GM12872 (cell line): ENCODE measurements around the gene BCKDK.

ENCODE experiments used
- TF ChIP-seq, protein P1 (sequence below): IDR thresholded peaks from 3 replicates; pipeline ENCODE4 v1.5.1; 2011; ENCODE audit warnings: low read depth, mild to moderate bottlenecking, low read length, moderate library complexity; ENCODE audit not compliant: insufficient read depth

BCKDK gene

DNA sequence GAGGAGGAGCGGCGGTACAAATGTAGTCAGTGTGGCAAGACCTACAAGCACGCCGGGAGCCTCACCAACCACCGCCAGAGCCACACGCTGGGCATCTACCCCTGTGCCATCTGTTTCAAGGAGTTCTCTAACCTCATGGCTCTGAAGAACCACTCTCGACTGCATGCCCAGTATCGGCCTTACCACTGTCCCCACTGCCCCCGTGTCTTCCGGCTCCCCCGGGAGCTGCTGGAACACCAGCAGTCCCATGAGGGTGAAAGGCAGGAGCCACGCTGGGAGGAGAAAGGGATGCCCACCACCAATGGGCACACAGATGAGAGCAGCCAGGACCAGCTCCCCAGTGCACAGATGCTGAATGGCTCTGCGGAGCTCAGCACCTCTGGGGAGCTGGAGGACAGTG, 31.2 kb upstream of the BCKDK start:
- TF ChIP-seq, protein P1, sequence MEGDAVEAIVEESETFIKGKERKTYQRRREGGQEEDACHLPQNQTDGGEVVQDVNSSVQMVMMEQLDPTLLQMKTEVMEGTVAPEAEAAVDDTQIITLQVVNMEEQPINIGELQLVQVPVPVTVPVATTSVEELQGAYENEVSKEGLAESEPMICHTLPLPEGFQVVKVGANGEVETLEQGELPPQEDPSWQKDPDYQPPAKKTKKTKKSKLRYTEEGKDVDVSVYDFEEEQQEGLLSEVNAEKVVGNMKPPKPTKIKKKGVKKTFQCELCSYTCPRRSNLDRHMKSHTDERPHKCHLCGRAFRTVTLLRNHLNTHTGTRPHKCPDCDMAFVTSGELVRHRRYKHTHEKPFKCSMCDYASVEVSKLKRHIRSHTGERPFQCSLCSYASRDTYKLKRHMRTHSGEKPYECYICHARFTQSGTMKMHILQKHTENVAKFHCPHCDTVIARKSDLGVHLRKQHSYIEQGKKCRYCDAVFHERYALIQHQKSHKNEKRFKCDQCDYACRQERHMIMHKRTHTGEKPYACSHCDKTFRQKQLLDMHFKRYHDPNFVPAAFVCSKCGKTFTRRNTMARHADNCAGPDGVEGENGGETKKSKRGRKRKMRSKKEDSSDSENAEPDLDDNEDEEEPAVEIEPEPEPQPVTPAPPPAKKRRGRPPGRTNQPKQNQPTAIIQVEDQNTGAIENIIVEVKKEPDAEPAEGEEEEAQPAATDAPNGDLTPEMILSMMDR: no peak

DNA sequence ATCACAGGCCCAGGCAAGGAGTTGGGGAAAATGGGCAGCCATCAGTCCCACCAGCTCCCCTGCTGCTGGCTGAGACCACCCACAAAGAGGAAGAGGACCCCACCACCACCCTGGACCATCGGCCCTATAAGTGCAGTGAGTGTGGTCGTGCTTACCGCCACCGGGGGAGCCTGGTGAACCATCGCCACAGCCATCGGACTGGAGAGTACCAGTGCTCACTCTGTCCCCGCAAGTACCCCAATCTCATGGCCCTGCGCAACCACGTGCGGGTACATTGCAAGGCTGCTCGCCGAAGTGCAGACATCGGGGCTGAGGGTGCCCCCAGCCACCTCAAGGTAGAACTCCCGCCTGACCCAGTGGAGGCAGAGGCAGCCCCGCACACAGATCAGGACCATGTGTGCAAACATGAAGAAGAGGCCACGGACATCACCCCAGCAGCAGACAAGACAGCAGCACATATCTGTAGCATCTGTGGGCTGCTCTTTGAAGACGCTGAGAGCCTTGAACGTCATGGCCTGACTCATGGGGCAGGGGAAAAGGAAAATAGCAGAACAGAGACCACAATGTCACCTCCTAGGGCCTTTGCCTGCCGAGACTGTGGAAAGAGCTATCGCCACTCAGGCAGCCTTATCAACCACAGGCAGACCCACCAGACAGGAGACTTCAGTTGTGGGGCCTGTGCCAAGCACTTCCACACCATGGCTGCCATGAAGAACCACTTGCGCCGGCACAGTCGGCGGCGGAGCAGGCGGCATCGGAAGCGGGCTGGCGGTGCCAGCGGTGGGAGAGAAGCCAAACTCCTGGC, 30.4 kb upstream of the BCKDK start:
- TF ChIP-seq, protein P1: 0 out of 3 replicates have a peak, but pooled peaks have one; percentile 15

DNA sequence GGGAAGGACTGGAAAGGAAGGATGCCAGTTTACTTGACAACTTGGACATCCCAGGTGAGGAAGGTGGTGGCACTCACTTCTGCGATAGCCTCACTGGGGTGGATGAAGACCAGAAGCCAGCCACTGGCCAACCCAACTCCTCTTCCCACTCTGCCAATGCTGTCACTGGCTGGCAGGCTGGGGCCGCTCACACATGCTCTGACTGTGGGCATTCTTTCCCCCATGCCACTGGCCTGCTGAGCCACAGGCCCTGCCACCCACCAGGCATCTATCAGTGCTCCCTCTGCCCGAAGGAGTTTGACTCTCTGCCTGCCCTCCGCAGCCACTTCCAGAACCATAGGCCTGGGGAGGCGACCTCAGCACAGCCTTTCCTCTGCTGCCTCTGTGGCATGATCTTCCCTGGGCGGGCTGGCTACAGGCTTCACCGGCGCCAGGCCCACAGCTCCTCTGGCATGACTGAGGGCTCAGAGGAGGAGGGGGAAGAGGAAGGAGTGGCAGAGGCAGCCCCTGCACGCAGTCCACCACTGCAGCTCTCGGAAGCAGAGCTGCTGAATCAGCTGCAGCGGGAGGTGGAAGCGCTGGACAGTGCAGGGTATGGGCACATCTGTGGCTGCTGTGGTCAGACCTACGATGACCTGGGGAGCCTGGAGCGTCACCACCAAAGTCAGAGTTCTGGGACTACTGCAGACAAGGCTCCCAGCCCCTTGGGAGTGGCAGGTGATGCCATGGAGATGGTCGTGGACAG, 29.4 kb upstream of the BCKDK start:
- TF ChIP-seq, protein P1: no peak

DNA sequence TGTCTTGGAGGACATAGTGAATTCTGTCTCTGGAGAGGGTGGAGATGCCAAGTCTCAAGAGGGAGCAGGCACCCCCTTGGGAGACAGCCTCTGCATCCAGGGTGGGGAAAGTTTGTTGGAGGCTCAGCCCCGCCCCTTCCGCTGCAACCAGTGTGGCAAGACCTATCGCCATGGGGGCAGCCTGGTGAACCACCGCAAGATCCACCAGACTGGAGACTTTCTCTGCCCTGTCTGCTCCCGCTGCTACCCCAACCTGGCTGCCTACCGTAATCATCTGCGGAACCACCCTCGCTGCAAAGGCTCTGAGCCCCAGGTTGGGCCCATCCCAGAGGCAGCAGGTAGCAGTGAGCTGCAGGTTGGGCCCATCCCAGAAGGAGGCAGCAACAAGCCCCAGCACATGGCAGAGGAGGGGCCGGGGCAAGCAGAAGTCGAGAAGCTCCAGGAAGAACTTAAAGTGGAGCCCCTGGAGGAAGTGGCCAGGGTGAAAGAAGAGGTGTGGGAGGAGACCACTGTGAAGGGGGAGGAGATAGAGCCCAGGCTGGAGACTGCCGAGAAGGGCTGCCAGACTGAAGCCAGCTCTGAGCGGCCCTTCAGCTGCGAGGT, 28.7 kb upstream of the BCKDK start:
- TF ChIP-seq, protein P1: no peak

DNA sequence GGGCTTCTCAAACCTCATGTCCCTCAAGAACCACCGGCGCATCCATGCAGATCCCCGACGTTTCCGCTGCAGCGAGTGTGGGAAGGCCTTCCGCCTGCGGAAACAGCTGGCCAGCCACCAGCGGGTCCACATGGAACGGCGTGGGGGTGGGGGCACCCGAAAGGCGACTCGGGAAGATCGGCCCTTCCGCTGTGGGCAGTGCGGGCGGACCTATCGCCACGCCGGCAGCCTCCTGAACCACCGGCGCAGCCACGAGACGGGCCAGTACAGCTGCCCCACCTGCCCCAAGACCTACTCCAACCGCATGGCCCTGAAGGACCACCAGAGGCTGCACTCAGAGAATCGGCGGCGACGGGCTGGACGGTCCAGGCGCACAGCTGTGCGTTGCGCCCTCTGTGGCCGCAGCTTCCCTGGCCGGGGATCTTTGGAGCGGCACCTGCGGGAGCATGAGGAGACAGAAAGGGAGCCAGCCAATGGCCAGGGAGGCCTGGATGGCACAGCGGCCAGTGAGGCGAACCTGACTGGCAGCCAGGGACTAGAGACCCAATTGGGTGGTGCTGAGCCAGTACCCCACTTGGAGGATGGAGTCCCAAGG, 28.1 kb upstream of the BCKDK start:
- TF ChIP-seq, protein P1: no peak

DNA sequence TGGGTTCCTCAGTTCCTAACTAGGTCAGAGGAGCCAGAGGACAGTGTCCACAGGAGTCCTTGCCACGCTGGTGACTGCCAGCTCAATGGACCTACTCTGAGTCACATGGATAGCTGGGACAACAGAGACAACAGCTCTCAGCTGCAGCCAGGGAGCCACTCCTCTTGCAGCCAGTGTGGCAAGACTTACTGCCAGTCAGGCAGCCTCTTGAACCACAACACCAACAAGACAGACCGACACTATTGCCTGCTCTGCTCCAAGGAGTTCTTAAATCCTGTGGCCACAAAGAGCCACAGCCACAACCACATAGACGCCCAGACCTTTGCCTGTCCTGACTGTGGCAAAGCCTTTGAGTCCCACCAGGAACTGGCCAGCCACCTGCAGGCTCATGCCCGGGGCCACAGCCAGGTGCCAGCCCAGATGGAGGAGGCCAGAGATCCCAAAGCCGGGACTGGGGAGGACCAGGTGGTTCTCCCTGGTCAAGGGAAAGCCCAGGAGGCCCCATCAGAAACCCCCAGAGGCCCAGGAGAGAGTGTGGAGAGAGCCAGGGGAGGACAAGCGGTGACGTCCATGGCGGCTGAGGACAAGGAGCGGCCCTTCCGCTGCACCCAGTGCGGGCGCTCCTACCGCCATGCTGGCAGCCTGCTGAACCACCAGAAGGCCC, 27.3 kb upstream of the BCKDK start:
- TF ChIP-seq, protein P1: no peak
